Body of pancreas (tissue), 4 donors: ENCODE data around the gene TPK1.

Experiments
- CTCF ChIP-seq, 7 experiments: fragments of 450-650 bp in 4 of 7; fragments of 200-600 bp in 3 of 7; sonication (generic) in 3 of 7; IDR thresholded peaks; one replicate each; pipeline ENCODE4 v1.5.1; 2016 to 2019; ENCODE audit warnings: antibody characterized with exemption in 7 of 7
- POLR2A ChIP-seq, 3 donors: fragments of 450-650 bp; IDR thresholded peaks; one replicate each; pipeline ENCODE4 v1.6.1; 2016; ENCODE audit warnings: antibody characterized with exemption in 3 of 3, mild to moderate bottlenecking in 2 of 3

GRCh38 chr7:144862612-144863319 lies 26.9 kb upstream of the TPK1 start:
- TF ChIP-seq POLR2A (IDR thresholded peaks at IDR 0.05) (no peak), CTCF (IDR thresholded peaks at IDR 0.05) (no peak)
